HT1080 (cell line): ENCODE data around the gene PDCD6IP. TPM values are rescaled to one million over a fixed set of nuclear protein-coding genes. Genes with fewer than 3 reads are reported as not detected.
A peak's percentile ranks its signal among the peaks of the same experiment; 100 is the strongest.

ENCODE experiments used
- DNase-seq: peaks from one replicate; pipeline ENCODE4 v3.0.0-alpha.2; 2015; ENCODE audit warnings: low read depth
- total RNA-seq: library from RNA; depleted of rRNA; stranded (reverse); fragments of >200 nt; shearing (Covaris generic); gene quantifications from 2 replicates; pipeline ENCODE4 v1.2.3, GENCODE V29; 2014

The PDCD6IP gene
- total RNA-seq, 1 experiment from 2014 or later: 109 TPM

DNA sequence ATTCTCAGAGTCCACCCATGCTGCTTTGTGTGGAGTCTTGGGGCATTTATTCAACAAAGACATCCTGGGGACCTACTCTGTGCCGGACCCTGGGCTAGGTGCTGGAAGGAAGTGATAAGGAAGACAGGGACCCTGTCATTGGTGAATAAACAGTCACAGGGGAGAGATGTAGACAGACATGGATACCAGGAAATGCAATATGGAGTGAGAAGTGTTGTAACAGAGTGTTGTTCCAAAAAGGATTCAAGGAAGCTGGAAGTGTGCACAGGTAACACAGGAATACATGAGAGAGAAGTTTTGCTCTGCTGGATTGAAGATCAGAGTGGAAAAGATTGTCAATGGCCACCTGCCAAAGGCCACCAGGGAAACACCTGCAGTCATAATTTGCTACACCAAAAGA lies 89.0 kb downstream of the PDCD6IP start:
- no peak for DNase-seq

DNA sequence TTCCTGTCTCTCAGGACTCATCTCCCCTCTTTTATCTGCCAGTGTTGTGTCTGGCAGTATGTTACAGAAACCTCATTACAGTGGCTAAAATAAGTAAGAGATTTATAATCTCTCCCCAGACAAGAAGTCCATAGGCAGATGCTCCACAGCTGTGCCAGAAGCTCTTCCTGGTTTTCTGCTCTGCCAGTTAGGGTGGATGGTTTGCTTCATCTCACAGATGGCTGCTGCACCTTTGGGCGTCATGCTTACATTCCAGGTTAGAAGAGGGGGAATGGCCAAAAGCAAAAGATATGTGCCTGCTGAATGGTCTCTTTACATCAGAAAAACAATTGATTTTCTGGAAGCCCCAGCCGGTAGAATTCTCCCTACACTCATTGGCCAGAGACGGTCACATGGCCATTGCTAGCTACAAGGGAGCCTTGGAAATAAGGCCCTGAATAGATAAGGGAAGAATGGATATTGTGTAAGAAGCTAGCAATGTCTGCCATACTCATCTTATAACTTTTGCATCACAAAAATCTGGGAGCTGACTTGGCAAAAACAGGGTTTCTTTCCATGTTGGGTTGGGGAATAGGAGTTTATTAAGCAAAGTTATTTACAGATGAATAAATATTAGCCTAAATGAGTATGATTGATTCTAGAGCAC lies 91.1 kb downstream of the PDCD6IP start:
- no peak for DNase-seq

DNA sequence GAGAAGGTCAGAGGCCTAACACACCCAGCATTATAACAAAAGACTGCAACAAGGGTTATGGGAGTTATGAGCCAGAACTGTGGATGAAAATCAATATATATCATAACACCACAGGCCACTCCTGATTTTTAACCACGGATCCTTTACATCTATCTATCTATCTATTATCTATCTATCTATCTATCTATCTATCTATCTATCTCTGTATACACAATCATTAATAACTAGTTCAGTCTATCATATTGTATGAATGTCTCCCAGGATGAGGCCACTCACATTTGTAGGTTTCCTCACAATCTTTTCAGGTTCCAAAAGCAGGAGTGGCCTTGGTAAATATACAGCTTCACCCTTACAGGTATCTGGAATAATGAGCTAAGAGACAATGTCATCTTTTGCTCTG lies 94.2 kb downstream of the PDCD6IP start:
- no peak for DNase-seq

DNA sequence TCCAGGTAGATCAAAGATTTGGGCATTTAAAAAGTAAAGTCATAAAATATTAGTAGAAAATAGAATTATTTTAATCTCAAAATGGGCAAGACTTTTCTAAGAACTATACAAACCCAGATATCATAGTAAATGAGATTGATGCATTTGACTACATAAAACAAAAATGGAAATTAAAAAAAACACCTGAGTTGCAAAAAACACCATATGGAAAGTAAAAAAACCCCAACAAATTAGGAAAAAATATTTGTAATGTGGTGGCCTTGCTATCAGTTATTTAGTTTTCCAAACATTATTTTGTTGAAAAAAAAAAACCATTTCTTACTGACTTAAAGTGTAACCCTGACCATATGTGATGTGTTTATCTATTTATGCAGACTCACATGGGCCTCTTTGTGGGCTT lies 97.2 kb downstream of the PDCD6IP start:
- DNase-seq: no peak

DNA sequence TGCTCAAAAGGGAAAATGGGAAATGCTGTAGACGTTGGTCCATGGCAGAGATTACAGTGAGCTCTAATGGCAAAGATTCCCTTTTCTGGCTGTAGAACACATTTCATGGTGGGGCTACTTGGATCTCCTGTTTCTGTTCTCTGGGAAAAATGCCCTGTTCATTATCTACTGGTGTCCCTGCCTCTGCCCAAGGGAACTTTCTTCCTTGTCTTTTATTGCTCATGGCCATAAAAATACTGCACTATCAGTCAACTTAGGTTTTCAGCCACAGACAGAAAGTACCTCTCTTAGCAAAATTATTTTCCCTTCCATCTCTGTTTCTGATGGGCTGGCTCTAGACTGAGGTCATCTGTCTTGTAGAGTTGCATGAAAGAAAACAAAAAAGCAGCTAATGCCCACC lies 98.9 kb downstream of the PDCD6IP start:
- no peak for DNase-seq

DNA sequence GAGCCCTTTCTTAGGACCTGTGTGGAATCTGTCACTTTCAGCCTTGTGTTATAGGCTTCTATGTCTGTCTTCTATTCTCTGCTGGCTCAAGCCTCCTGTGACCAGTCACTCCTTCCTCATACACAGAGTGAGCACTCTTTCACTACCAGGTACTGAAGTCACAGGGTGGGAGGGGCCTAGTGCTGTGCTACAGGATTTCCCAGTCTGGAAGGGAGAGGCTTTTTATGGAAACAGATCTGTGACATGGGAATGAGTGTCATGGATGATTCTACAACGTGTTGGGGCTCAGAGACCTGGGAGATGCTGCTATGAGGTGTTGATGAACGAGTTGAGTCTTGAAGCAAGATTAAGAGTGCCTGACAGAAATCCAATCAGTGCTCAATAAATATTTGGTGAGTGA lies 100.5 kb downstream of the PDCD6IP start:
- DNase-seq: no peak

DNA sequence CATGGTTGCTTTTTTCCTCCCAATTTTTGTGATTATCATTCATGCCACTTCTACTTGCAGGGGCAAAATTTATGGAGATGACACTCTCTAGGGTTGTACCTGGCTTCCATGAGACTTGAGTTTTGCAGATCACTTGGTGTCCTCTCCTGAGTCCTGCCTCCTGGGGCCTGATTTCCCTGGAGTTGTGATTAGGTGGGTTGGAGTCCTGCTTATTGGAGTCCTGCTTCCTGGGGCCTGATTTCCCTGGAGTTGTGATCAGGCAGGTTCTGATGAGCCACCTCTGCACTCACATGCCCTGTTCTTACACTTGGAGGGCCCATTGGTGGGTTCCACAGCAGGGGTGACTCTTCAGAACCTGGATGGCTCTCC lies 102.0 kb downstream of the PDCD6IP start:
- DNase-seq: no peak

DNA sequence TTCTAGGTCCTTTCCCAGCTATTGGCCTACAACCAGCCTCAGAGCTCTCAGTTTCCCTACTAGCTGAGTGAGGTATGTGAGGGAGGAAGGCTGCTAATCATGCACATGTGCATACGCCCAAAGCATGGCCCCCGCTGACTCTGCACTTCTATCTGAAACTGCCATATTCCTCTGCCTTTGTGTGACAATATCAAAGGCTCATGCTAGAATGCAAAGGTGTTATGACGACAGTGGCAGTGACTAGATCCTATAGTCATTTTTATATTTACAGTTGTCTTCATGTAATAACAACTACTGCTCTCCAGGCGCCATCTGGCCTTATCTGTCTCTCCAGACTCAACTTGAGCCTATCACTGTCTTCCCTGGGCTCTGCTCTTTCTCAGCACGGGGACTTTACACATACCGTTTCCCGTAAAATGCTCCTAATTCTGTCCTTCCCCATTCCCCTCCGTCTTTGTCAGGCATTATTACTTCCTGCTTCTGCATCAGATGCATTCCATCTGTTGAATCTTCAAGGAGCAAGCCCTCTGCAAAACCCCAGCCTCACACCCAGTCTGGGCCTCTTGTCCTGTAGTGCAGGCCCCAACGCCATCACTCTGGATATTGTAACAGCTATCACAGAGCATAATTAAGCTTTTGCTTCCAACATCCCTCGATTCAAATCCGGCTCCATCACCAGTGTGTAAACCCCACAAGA lies 102.5 kb downstream of the PDCD6IP start:
- DNase-seq: no peak

DNA sequence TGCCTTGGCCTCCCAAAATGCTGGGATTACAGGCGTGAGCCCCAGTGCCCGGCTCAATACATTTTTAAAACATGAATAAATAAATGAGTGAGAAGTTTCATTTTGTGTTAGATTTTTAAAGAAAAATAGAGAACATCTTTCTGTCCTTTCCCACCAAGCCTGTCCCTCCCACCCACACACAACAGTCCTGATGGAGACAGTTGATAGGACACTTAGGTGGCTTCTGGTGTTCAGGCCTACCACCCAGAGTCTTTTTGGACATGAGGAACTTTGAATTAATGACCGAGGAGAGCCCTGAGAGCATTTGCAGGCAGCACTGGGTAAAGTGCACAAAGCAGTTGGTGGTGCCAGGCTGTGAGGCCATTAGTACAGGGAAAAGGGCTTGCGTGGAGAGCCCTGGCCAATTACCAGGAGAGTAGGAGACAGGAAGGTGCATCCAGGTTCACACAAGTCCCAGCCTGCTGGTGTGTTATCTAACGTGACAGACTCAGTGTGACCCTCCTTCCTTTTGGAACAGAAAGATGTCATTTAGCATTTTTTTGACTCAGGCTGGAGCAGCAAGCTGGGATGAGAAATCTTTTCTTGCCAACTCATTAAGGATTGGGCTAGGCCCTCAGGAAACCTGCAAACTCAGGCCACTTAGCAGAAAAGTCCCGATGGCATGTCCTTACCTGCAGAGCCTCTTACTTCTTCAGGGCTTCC lies 103.6 kb downstream of the PDCD6IP start:
- no peak for DNase-seq

DNA sequence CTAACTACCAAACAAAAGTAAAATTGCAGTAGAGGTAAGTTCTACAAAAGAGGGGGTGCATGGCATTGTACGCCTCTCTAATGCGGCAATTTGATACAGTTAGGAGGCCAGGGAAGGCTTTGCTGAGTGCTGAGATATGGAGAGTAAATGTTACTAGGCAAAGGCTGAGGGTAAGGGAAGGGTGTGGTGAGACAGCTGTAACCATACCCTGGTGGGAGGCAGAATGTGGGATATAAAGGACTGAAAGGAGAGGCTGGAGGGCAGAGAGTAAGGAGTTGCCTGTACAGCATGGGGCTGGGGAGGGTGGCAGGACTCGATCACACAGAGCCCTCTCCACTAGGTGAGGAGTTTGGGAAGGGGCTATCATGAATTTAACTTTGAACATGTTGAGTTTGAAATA lies 106.3 kb downstream of the PDCD6IP start:
- DNase-seq: no peak

DNA sequence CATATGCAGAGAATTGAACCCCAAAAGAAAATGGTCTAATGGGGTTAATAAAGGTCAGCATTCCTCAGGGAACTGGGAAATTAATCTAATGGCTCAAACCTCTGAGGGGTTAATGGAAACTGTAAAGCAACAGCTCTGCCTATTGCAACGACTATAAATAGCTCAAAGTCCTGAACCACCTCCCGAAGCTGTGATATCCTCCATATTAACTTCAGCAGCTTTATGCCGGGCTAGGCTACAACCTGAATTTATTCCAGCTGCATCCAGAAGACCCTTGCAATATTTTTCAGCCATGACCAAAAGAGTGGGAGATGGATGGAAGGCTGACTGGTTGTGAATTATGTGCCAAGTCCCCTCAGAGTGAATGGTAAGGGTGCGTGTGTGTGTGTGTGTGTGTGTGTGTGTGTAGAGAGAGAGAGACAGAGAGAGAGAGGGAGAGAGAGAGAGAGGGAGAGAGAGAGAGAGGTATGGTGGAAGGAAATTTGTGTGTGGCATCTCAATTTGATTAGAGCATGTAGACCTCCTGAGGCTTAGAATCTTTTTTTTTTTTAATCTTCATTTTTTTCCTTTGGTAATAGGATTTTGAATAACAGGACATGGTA lies 109.9 kb downstream of the PDCD6IP start:
- DNase-seq: no peak

DNA sequence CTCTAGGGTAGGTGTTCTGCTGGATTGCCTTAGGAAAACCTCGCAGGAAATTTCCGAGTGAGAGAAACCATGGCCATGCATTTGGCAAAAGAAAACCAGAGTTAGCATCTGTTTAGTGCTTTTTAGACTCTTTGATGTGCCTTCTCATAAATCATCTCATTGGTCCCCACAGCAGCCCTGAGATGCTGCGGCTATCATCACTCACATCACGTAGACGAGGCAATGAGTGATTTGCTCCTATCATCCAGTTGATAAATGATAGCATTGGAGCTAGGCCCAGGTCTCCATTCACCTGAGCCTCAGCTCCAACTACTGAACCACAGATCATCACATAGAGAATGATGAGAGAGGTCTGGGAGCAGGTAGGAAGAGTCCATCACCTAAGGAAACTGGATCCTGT lies 111.1 kb downstream of the PDCD6IP start:
- no peak for DNase-seq

DNA sequence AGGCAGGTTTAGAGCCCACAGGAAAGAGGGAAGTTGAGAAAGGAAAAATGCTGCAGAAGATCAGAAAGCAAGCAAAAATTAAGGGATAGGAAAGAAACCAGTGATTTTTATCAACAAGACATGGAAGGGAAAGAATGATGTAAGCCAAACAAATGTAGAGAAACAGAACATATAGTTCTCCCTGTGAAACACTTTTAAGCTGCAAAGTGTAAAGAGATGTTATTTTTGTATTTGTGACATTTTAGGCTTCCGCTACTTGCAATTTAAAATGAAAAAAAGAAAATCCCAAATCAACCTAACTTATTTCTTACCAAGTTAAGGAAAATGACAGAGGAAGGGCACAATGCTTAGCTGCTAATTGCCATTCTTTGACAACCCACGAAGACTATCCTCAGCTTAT lies 111.6 kb downstream of the PDCD6IP start:
- DNase-seq: no peak

DNA sequence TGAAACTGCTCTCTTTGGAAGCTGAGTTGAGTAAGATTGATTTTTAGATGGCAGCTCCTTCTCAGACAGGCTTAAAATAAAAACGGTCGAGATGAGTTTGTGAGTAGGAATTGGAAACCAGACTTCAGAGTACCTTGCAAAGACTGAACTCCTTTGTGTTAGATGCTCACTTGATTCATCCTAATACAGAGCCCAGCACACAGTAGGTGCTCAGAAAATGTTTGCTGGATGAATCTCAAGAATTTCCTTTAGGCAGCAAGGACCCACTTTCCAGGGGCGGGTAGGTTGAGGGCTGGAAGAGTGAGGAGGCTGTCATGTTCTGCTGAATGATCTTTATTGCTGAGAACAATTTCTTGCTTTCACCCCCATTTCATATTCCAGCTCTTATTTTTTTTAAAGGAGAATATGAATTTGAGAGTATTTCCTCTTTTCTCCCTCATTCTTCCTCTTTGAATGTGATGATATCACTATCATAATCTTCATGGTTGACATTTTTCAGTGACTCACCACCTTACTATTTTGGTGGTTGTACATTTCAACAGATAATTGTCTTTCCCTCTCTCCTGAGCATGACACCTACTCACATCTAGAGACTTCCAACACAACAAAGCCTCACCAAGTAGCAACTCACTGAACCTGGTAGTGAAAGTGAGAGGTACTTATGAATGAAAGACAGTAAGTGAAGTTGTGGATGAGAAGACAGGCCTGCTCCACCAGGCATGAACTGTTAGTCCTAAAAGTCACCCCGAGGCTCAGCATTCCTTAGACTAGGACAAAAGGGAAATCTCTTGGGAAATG lies 113.3 kb downstream of the PDCD6IP start:
- peak; percentile 86 for DNase-seq

DNA sequence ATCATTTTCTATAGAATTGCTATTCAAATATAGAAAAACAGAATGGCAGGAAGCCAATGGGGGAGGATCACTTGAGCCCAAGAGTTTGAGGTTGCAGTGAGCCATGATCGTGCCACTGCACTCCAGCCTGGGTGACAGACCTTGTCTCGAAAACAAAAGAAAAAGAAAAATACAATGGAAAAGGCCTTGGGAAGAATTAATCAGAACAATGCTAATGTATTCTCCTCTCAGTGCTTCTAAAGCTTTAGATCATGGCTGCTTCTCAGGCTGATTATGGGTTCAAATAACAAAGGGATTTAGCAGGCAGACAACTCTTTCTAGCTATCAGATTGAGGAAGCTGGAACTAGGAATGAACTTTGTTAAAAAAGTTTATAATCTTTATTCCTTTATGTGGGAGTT lies 115.8 kb downstream of the PDCD6IP start:
- no peak for DNase-seq

DNA sequence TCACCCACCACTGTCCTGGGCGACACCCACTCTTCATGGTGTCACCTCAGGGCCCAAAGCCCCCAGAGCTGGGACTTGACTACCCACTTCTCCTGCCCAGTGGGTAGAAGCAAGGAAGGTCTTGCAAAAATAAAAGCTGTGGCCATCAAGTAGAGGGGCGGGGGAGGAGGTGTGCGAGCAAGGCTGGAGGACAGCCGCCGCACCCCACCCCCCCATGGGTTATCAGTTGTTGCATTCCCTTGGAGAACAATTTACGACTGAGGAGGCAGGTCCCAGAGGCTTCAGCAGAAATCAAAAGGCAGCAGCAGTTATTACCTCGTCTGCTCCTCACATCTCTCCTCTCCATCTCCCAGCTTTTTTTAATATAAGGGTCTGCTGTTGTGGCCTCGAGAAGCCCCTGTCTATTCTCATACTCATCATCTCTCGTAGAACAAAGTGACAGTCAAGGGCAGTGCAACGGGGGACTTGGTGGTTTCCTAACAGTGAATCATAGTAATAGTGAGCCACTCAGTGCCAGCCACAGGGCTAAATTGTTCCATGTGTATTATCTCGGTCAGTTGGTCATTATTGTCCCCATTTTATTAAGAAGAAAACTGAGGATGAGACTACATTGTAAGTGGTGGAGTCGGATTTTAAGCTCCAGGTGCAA lies 116.4 kb downstream of the PDCD6IP start:
- DNase-seq: no peak

DNA sequence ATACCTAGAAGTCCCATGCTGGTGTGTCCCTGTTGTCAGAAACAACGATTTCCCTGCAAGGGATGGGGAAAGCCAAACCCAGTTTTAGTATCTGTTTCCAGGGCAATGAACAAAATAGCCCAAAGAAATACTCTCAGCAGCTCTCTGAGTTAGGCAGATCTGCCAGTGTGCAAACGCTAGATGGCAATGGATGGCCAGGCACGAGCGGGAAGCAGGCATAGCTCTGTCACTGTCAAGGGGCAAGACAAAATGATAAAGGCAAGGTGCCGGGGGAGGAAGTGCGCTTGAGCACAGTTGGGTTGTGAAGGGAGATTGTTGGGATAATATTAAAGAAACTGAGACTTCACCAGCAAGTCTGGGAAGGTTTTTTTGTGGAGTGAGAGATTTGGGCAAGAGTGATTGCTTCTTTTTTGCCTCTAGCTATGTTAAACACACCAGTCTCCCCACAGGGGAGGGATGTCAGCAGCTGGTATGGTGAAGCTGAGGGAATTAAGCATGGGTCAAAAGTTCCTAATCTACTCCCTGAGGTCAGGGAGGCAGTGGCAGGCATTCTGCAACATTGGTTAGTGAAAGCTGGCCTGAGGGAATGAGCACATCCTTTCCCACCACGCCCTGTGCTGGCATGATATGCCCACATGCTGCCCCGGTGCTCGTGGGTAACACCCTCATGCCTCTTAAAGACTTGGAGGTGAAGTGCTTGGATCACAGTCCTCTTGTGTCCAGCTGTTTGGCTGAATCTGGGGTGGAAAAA lies 117.5 kb downstream of the PDCD6IP start:
- DNase-seq: no peak

DNA sequence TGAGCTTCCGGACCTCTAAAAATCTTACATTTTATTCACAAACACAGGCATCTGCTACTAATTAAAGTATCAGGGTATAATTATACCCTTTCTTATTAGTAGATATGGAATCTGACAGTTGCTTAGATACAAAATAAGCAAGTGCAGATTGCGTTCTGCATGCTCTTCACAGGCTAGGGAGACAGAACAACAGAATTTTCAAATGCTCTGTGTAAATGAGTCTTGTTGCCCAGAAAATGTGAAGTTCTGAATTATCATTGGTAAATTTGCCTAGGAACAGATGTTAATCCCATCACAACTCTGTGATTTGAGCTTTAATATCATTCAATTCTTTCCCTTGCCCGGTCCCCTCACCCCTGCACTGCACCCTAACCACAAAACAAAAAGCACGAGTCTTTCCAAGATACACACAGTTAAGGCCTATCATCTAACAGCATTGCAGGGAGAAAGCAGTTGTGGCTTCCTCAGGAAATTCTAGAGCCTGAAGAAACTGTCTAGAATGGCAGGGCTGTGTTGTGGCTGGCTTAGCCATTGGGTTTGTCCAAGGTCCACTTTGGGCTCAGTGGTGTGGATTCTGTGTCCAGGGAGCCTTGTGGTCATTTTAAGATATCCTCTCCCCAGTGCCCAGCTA lies 119.8 kb downstream of the PDCD6IP start:
- DNase-seq: no peak
